CD4-positive, alpha-beta T cell treated with Interleukin-17A for 1 hour (primary cell): ENCODE results near the gene FITM1.

Experiments used
- DNase-seq: peaks from one replicate; pipeline ENCODE4 v3.0.0-alpha.2; 2020

The FITM1 gene

DNA sequence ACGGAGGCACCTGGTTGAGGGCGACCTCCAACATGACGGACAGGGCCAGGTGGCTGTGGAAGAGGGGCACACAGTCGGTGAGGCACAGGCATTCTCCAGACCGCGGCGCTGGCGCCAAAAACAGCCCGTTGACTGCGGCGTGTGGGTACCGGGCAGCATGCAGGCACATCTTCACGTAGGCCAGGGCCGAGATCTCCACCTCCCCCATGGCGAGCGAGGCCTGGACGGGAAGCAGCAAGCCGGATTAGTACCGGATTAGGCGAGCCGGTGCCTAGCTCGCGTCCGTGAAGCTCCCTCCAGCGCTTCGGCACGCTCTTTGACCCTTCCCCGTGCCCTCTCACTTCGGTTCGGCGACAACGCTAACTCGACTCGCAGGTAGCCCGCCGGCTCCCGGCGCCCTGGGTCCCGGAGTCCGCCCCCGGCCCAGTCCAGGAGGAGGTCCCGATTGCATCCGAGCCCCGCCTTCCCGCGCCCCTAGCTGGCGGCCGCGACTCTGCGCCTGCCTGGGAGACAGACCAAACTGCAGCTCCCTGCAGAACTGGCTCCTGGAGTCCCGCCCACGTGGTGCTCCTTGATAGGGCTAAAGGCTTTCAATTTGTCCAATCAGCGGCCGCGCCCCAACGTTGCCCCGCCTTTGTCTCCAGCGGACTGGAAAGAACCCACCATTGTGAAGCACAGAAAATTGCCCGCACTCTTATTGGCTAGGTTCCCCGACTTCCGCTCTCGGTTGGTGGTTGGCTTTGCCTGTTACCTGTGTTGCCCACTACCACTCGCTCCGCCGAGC lies 10.8 kb downstream of the FITM1 start, which contains the start of gene EMC9:
Gene EMC9, minus strand, starts transcription at position 495 of the 784 bp plus-strand sequence. Its CDS starts 287 bp downstream, at position 208.
- DNase-seq = peak; percentile 100

DNA sequence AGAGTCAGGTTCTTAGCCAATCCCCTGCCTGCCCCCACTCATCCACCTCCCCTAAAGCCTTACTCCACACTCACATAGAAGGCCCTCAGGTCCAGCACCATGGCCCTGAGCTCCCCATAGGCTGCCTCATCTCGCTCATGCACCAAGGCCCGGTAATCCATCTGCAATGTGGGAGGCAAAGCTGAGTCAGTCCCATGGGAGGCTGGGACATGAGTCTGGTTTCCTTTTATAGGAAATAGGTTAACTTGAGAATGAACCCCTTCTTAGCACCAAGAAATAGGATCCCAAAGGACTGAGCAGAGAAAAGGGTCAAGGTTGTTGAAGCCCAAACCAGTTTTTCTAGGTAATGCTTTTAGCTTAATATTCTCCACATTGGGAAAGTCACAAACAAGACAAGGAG lies 13.1 kb downstream of the FITM1 start:
- no peak for DNase-seq

DNA sequence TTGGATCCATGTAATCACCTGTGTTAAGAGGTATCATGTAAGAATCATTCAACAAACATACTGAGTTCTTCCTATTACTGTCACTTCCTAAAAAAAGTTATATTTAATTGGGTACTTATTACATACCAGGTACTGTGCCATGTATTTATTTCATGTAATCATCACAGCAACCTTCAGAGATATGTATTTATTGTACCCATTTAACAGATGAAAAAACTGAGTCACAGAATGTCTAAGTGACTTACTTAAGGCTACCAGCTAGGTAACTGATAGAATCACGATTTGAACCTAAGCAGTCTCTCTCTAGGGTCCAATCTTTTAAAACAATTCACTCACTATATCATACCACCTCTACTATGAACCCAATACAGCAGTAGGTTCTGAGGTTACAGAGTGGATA lies 14.0 kb downstream of the FITM1 start:
- DNase-seq = no peak

DNA sequence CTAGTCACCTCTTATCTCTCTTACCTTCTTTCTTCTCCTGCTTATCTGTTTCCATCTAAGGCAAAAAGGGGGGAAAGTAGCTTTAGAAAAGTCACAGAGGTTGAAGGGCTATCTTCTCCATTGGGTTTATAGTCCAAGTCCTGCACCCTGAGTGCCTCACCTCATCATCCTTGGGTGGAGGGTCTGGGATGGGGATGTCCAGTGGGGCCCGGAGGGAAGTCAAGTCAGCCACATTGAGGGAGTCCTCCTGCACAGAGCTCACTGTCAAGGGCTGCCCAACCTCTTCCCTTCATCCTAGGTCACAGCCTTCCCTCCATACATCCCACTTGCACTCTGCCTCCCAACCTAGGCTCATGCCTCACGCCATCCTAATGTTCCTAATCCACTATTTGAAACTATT lies 14.8 kb downstream of the FITM1 start:
- no peak for DNase-seq

DNA sequence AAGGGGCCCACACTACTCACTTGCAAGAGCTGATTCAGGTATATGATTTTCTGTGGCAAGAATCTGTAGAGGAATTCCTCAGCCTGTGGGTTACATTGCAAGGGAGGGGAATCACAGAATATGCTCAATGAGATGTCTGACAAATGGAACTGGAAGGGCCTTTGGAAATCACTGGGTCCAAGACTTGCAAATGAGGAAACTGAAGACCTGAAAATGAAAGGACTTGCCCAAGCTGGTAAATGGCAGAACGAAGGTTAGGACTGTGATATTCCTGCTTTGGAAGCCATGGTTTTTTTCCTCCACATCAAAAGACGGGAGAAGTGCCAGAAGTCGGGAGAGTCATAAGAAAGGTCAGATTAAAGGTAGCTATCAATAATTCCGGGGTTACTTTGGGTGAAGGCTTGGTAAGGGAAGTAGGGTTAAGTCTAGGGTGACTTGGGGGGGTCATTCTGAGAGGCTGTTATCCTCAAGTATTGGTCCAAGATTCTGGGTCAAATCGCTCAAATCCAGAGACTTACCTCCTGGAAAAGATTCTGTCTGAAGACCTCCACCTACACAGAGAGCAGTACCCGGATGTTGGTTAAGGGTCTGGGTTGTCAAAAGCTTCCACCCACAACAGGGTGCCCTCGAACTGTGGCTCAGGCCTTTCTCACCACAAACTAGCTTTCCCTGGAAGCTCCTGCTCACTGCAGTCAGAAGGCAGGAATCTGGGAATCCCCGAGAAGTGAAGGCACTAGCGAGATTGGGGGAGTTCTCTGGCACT lies 15.4 kb downstream of the FITM1 start:
- DNase-seq = no peak

DNA sequence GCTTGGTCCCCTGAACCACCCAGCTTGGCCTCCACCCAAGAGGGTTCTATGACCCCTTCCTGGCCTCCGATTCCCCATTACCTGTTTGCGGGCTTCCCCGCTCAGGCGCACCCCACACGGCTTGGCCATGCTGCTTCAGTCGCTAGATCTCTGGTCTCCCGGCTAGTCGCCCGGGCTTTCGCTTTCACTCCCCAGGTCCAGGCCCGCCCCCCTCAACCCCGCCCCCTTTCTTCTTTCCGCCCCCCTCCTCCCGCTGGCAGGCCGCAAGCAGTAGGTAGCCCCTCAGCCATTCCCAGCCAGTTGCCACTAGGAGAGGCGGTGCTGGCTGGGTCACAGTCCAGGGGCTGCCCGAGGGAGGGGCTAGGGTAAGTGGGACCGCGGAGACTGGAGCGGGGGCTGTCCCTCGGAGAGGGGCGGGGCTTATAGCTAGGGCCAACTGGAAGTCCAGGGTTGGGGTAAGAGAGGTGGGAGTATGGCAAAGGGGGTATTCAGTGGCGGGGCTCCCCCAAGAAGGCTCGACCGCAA lies 16.1 kb downstream of the FITM1 start, which contains the start of gene PSME2:
Gene PSME2, minus strand, starts transcription at position 158 of the 525 bp plus-strand sequence. Its CDS starts 29 bp downstream, at position 129.
- DNase-seq = peak; percentile 92

DNA sequence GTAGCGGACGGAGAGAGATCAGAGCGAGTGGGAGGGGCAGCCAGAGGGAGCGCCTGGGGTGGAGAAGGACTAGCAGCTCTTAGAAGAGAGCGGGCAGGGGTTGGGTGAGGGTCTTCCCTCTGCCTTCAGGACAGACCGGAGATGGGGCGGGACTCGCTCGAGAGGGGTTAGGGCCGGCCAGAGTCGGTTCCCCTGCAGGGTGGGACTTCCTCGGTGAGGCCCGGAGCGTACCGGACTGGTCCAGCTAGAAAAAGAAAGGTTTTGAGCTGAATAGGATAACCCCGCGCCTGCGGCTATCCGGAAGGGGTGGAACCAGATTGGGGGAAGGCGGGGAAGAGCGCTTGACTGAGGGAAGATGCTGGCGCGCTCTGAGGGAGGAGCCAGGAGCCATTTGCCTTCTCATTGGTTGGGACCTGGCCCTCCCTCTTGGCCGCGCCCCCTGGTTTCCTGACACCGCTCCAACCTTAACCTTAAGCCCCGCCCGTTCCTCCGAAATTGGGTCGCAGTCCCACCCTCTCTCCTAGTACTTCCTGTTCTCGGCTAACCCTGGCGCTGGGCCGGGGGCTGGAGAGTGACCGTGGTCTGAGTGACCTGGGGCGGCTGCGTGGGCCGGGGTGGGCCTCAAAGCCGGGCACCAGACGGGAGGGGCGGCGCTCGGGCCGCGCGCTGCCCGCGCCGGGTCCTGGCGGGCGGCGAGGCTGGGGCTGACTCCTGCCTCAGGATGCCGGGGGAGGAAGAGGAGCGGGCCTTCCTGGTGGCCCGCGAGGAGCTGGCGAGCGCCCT lies 16.7 kb downstream of the FITM1 start, which contains the start of gene RNF31:
Gene RNF31, plus strand, starts transcription at position 521 of the 783 bp plus-strand sequence. Its CDS starts 201 bp downstream, at position 722.
- DNase-seq = peak; percentile 97

GRCh38 chr14:24147761-24148428 lies 17.4 kb downstream of the FITM1 start:
- DNase-seq = no peak

DNA sequence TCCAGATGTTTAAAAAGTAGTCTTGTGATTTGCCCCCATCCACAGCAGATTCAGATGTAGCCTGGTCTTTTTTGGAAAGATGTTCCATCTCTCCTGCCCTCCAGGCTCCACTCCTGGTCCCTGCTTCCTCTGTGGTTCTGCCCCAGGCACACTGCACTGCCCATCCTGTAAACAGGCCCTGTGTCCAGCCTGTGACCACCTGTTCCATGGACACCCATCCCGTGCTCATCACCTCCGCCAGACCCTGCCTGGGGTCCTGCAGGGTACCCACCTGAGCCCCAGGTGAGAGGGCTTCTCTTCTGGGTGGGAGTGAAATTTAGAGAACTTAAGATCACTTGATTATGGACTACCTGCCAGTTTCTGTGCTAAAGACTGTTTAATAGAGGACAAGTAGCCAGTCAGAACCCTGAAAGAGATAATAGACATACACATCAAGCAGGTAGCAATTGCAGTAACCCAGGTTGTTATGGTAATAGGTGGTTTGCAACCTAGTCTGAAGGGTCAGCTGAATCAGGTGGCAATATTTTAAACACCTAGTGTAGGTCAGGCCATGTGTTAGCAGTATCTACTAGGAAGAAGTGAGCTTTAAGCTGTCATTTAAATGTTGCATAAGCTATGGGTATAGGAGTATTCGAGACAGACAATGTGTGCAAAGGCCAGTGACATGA lies 19.0 kb downstream of the FITM1 start:
- no peak for DNase-seq

DNA sequence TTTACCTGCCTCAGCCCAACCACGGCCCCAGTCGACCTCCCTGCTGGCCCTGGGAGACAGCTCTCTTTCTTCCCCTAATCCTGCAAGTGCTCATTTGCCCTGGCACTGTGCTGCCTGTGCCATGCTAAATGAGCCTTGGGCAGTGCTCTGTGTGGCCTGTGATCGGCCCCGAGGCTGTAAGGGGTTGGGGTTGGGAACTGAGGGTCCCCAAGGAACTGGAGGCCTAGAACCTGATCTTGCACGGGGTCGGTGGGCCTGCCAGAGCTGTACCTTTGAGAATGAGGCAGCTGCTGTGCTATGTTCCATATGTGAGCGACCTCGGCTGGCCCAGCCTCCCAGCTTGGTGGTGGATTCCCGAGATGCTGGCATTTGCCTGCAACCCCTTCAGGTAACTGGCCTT lies 19.6 kb downstream of the FITM1 start:
- DNase-seq = no peak

- DNase-seq = no peak
Measured at GRCh38 chr14:24150567-24150966, 20.1 kb downstream of the FITM1 start.

- no peak for DNase-seq
Measured at GRCh38 chr14:24150993-24151392, 20.5 kb downstream of the FITM1 start.

DNA sequence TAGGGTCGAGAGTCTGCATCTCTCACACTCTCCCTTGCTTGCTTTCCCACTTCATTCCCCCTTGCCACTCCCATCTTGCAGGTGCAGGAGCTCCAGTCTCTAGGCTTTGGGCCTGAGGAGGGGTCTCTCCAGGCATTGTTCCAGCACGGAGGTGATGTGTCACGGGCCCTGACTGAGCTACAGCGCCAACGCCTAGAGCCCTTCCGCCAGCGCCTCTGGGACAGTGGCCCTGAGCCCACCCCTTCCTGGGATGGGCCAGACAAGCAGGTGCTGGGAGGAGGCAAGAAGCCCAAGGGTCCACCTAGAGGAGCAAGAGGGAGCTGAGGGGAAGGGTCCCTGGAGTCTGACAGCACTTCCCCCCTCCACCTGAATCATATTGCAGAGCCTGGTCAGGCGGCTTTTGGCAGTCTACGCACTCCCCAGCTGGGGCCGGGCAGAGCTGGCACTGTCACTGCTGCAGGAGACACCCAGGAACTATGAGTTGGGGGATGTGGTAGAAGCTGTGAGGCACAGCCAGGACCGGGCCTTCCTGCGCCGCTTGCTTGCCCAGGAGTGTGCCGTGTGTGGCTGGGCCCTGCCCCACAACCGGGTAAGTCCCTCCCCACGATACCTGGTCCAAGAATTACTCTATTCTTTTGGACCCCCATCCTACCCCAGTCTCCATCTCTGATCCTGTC lies 21.1 kb downstream of the FITM1 start:
- DNase-seq = no peak

GRCh38 chr14:24155100-24155499 lies 24.6 kb downstream of the FITM1 start:
- no peak for DNase-seq

- DNase-seq = no peak
Measured at GRCh38 chr14:24156840-24157239, 26.4 kb downstream of the FITM1 start.

- DNase-seq = no peak
Measured at GRCh38 chr14:24157331-24157730, 26.9 kb downstream of the FITM1 start.

- DNase-seq = no peak
Measured at GRCh38 chr14:24159777-24160498, 29.5 kb downstream of the FITM1 start.

DNA sequence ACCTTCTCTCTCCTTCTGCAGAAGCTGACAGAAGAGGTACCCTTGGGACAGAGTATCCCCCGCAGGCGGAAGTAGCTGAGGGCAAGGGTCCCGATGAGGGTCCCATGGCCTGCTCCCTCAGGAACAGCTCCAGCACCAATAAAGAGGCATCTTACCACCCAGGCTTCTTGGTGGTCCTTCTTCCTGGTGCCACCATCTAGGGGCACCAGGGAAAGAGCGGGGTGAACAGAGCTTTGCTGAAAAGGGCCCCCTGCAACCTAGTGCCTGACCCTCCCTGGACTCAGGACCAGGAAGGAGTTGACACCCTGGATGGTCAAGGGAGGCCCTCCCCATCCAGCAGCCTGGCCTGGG lies 30.0 kb downstream of the FITM1 start:
- DNase-seq = no peak

- peak; percentile 98 for DNase-seq
Measured at GRCh38 chr14:24160850-24161804, 30.7 kb downstream of the FITM1 start, which contains the start of gene IRF9. Gene IRF9 (plus strand): TSS chr14:24161265. CDS start chr14:24162145, 880 bp downstream.
